ENCODE data around the gene BYSL. TPM values are rescaled to one million over a fixed set of nuclear protein-coding genes. Genes with fewer than 3 reads are reported as not detected.

BYSL gene
- polyA plus RNA-seq, 5 donors, result 20.7 to 27.6 (median 23.5) TPM

DNA sequence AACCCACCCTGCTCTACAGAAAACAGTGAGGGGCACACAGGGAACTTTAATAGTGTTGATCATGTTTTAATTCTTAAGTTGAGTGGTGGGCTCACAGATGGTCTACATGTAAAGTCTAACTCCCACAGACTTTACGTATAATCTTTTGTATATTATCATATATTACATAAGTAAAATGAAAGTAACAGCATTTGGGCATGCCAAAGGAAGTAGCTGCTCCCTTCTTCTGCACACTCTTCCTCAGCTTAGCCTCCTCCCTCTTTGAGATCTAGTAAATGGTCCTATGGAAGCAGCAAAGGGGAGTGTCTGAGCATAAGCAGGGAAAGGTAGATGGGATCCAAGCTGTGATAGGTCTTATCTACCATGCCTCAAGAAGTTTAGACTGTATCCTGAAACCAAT, 11.6 kb upstream of the BYSL start:
- DNase-seq, result no peak

GRCh38 chr6:41914343-41914742, 7.0 kb upstream of the BYSL start:
- DNase-seq, result no peak

GRCh38 chr6:41914869-41915530, 6.3 kb upstream of the BYSL start:
- no peak for DNase-seq

DNA sequence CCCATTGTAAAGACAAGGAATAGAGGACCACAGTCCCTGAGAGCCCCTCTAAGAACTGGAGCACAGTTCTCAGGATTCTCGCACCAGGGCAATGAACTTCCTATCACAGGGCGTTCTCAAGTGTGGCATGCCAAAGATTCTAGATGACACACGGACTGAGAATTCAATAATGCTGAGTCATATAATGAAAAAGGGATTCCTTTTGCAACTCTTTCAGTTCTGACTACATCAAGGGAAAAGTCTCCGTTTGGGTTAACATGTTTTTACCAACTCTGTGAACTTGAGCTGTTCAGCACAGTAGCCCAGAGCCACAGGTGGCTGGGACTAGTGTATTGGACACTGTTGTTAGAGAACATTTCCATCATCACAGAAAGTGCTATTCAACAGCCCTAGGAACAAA, 3.8 kb upstream of the BYSL start:
- no peak for DNase-seq

DNA sequence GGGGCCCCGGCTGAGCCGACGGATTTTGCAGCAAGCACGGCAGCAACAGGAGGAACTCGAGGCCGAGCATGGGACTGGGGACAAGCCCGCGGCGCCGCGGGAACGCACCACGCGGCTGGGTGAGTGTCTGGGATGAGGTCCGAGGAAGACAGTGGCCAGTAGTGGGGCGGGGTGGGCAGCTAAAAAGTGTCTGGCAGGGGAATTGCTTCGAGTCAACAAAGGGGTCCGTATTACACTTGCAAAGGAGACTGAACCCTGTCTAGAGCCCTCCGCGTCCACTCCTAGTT, 356 bp downstream of the BYSL start:
- DNase-seq, result no peak

GRCh38 chr6:41922154-41922553, 855 bp downstream of the BYSL start:
- no peak for DNase-seq

GRCh38 chr6:41927253-41927652, 6.0 kb downstream of the BYSL start:
- DNase-seq, result no peak

GRCh38 chr6:41929924-41930323, 8.6 kb downstream of the BYSL start:
- DNase-seq, result no peak

DNA sequence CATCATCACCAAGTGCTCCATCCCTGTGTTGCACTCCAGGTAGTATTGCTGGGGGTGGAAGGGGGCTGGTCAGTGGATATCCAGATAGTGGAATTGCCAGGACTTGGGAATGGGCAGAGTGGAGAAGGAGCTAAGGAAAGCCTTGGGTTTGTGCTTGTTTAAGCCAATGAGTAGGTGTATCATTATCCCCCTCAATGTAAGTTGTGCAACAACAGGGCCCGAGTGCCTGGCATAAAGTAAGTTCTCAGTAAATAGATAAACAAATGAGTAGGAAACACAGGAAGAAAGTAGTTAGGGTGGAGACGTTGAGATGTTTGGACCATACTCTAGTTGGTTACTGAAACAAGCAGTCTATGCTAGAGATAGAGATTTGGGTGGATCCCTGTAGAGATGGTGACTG, 10.5 kb downstream of the BYSL start:
- no peak for DNase-seq

DNA sequence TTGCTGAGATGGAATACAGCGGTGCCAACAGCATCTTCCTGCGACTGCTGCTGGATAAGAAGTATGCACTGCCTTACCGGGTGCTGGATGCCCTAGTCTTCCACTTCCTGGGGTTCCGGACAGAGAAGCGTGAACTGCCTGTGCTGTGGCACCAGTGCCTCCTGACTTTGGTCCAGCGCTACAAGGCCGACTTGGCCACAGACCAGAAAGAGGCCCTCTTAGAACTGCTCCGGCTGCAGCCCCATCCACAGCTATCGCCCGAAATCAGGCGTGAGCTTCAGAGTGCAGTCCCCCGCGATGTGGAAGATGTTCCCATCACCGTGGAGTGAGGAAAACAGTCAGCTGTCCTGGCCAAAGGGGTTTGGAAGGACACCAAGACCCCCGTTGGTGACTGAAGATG, 11.1 kb downstream of the BYSL start:
- DNase-seq, result no peak

GRCh38 chr6:41934278-41935192, 13.2 kb downstream of the BYSL start:
- DNase-seq, result no peak

DNA sequence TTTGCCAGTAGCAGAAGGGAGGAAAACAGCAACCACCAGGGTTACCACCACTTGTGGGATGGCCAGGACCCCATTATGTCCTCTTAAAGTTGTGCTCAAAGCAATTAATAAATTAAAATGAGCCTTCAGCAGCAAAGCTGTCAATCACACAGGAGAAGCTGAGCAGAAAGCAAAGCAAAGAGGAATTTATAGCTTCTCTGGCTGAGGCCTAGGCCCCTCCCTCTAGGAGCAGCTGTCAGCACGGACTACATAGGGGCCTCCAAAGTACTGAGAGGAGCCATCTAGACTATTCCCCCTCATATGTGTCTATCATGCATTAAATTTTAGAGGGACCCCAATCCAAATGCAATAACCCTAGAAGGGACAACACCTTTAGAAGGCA, 13.9 kb downstream of the BYSL start:
- DNase-seq, result no peak

DNA sequence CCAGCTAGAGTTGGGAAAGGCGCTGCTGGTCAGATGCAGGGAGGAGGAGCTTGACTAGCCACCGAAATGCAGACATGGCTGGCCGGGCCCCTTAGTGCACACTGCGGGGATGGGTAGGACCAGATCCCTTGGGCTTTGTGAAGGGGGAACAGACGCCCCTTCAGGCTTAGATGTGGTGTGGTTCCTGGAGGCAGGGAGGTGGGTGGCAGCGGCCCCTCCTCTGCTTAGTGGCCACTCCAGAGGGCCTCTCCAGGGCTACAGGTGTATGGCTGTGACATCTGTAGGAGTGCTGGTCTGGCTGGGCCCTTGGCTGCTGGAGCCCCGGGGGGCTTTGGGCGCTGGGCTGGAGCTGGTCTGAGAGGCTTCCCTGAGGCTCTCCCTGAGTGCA, 14.4 kb downstream of the BYSL start:
- no peak for DNase-seq

DNA sequence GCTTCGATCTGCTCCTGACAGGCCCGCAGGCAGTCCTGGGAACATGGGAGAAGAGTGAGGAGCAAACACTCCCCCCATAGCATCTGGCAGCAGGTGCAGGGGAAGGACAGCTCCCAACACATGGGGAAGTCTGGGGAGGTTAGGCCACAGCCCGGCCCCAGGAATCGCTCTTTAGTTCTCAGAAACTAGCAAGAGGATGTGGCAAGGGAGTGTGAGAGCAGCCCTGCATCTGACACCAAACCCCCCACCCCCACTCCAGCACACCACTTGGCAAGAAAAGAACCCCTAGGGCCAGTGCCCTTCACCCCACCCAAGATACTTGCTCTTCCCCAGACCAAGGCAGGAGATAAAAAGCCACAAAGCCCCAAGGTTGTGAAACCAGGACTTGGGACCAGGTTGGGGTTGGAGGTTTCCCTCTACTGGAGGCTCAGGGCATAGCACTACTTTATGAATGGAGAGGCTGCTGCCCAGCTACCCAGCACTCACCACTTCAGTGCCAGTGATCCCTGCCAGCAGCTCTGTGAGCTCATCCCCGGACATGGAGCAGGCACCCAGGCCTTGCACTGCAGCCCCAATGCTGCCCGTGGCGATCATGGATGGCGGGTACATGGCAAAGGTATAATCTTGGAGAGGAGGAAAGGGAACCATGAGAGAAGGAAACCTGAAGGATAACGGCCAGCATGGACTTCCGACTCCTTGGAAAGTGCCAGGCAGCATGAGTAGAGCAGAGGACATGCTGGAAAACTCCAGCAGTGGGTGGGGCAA, 15.0 kb downstream of the BYSL start:
- peak; percentile 35 to 51 for DNase-seq

DNA sequence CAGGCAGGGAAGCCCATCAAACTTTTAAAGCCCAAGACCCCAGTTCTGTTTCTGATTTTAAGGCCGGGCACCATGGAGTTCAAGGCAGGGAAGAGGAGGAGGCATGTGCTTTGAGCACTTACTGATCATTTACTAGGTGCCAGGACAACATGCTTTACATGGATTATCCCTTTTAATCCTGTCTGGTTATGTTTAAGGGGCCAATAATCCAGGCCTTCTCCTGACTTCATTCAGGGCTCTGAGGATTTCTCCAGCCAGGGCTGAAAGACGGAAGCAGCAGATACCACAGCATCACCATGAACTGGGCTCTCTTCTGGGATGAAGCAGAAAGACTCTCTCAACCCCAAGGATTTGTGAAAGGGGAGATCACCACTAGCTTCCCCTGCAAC, 16.2 kb downstream of the BYSL start:
- no peak for DNase-seq

DNA sequence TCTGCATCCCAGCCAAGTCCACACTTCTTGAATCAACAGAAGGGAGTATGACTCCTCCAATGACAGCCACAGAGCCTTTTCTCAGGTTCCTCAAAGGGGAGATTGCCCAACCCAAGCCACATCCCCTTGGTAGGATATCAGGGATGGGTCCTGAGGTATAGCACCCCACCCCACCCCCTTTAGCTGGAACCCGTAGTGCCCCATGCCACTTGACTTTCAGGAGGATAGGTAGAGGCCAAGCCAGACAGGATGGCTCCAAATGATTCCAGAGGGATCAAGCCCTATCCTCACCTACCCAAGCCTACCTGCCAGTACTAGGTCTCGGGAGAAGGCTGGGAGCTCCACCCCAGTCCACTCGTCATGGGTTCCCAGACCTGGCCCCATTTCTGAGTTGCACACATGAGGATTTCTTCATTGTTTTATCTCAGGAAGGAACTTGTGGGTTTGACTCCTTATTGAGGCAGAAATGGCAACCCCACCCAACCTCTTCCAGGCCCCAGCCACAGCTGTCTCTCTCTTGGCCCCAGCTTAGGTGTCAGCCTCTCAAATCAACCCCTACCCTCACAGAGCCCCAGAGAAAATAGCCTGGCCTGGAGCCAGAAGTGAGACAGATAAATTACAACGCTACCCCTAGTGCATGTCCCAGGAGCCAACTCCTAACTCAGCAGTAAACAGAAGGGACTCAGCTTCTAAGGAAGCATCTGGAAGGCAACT, 16.7 kb downstream of the BYSL start:
- no peak for DNase-seq

DNA sequence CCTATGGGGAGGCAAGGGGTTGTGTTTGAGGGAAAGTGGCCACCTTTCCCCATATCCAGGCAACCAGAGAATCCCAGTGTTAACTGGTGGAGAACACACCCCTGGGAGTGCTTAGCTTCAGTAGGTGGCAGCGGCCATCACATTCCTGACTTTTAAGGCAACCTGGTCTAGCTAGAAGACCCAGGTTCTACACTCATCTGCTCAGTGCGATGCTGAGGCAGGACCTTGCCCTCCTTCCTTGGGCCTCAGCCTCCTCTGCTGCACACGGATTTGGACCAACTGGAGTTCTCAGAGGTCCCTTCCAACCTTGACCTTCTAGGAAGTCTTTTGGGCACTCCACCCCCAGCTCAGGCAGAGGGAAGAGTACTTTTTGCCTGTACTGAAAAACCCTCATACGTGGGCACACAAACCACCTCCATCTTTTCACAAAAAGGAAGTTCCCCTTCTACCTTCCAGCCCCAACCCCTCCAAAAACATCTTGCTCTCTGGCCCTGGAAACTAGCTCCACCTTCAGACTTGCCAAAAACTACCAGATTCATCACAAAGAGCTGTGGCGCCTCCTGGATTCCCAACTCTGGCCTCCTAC, 17.4 kb downstream of the BYSL start:
- DNase-seq, result no peak

GRCh38 chr6:41939176-41939847, 18.0 kb downstream of the BYSL start:
- DNase-seq, result no peak

GRCh38 chr6:41939848-41940758, 18.8 kb downstream of the BYSL start:
- DNase-seq, result no peak

DNA sequence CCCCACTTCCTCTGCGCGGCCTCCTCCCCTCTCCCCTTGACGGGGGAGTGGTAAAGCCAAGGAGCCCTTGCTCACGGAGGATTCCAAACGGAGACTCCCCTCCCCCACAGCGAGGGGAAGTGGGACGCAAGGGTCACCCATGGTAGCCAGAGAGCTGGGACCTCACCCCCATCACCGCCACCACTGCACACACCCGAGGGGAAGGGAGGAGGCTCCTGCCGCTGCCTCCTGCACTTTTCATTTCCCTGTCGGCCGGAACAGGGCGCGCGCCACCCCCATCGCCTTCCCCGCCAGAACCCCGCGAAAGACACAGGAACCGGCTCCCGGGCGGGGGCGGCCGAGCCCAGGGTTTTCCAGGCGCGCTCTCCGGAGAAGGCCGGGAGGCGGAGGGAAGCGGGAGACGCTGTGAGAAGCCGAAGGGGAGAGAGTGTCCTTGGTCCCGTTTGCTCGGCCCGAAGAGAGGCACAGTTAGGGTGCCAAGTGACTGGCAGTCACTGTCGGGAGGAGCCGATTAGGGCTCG, 19.5 kb downstream of the BYSL start:
- DNase-seq, result no peak

All from right lung (tissue), 5 donors.